ENCODE data around the gene RASGRP4. TPM values are rescaled to one million over a fixed set of nuclear protein-coding genes. Genes with fewer than 3 reads are reported as not detected.

RASGRP4 gene
- total and polyA plus RNA-seq, 4 donors = 0.54 to 9.8 (median 4.1) TPM

DNA sequence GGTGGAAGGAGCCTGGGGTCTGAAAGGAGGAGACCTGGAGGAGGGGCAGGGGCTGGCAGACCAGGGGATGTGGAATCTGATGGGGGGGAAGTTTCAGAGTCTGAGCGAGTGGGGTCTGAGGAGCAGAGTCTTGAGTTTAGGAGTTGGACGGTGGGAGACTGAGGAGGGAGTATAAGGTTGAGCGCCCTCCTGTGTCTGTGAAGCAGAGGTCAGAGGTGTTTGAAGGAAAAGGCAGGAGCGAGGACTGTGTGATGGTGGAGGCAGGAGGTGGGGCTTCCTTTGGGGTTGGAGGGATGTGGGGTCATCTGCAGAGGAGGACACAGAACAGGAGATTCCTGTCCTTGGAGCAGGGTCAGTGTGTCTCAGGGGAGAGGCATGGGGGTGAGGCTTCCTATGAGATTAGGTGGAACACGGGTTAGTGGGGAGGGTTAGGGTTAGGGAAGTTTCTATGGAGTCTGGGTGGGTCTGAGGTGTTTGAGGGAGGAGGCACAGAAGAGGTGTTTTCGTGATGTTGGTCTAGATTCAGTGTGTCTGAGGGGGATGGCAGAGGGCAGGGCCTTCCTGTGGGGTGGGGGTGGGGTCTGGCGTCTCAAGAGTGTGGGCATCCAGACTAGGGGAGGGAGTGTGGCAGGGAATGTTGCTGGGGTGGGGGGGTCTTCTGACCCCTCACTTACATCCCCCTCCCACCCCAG is 15.8 kb upstream of the RASGRP4 start:
- 48 to 49% methylated on average over 7 of the region's 7 CpGs for WGBS, 2 donors
- no peaks in the 10 kb centered on the region for H3K9me3 ChIP-seq (ENCODE audit: control insufficient read depth, low read length)
- DNase-seq = no peak
- H3K4me3 ChIP-seq (ENCODE audit: low read length in 2 of 2) = no peak overlapping the region
- no peaks in the 10 kb centered on the region for H3K27me3 ChIP-seq (ENCODE audit: control insufficient read depth in 1 of 2, insufficient read depth in 2 of 2, low read length in 1 of 2)
- no peaks in the 10 kb centered on the region for H3K36me3 ChIP-seq (ENCODE audit: control insufficient read depth in 1 of 2, insufficient read depth in 2 of 2, low read length in 1 of 2)
- H3K4me1 ChIP-seq (ENCODE audit: control insufficient read depth in 1 of 2, insufficient read depth in 2 of 2, low read length in 2 of 2) = no peaks in the 10 kb centered on the region
- intact Hi-C loops (cut with DNase I) = no loop called here
- no peak overlapping the region for H3K27ac ChIP-seq (ENCODE audit: low read depth in 1 of 2, low read length in 2 of 2)
- ATAC-seq (ENCODE audit: low FRiP score) = no peak

DNA sequence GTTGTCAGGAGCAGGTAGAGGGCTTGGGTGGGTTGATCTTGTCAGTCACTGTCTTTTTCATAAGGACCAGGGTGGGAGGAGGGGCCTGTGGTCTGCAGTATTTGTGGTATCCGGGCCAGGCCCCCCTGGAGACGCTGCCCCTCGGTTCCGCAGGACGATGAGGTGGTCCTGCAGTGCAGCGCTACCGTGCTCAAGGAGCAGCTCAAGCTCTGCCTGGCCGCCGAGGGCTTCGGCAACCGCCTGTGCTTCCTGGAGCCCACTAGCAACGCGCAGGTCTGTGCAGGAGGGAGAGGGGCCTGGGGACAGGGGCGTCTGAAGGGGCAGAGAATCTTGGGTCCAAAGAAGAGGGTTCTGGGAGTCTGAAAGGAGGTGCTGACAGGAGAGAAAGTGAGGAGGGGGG is 14.6 kb upstream of the RASGRP4 start:
- DNase-seq = no peak
- no peak overlapping the region for H3K27ac ChIP-seq (ENCODE audit: low read depth in 1 of 2, low read length in 2 of 2)
- WGBS, 2 donors = 72 to 75% methylated on average over 14 of the region's 14 CpGs
- ATAC-seq (ENCODE audit: low FRiP score) = no peak
- H3K4me1 ChIP-seq (ENCODE audit: control insufficient read depth in 1 of 2, insufficient read depth in 2 of 2, low read length in 2 of 2) = no peaks in the 10 kb centered on the region
- H3K27me3 ChIP-seq (ENCODE audit: control insufficient read depth in 1 of 2, insufficient read depth in 2 of 2, low read length in 1 of 2) = no peaks in the 10 kb centered on the region
- no peaks in the 10 kb centered on the region for H3K36me3 ChIP-seq (ENCODE audit: control insufficient read depth in 1 of 2, insufficient read depth in 2 of 2, low read length in 1 of 2)
- intact Hi-C loops (cut with DNase I) = no loop called here
- H3K9me3 ChIP-seq (ENCODE audit: control insufficient read depth, low read length) = no peaks in the 10 kb centered on the region
- no peak overlapping the region for H3K4me3 ChIP-seq (ENCODE audit: low read length in 2 of 2)

DNA sequence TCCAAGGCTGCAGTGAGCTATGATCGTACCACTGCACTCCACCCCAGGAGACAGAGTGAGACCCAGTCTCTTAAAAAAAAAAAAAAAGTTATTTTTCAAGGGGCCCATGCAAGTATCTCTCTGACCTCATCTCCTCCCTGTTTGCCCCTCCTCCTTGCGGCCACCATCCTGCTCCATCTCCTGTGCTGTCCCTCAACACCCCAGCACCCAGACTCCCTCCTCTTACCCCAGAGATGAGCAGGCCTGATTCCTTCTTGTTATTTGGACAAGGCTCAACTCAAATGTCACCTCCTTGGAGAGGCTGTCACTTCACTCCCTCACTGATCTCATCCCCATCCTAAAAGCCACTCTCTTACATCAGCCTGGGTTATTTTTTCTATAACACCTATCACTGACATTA is 11.9 kb upstream of the RASGRP4 start:
- Histone ChIP-seq H3K27ac (ENCODE audit: low read depth in 1 of 2, low read length in 2 of 2) (no peak overlapping the region), H3K9me3 (ENCODE audit: control insufficient read depth, low read length) (no peaks in the 10 kb centered on the region), H3K27me3 (ENCODE audit: control insufficient read depth in 1 of 2, insufficient read depth in 2 of 2, low read length in 1 of 2) (no peaks in the 10 kb centered on the region), H3K4me1 (ENCODE audit: control insufficient read depth in 1 of 2, insufficient read depth in 2 of 2, low read length in 2 of 2) (no peaks in the 10 kb centered on the region), H3K36me3 (ENCODE audit: control insufficient read depth in 1 of 2, insufficient read depth in 2 of 2, low read length in 1 of 2) (no peaks in the 10 kb centered on the region), H3K4me3 (ENCODE audit: low read length in 2 of 2) (no peak overlapping the region)
- intact Hi-C loops (cut with DNase I) = no loop called here
- ATAC-seq (ENCODE audit: low FRiP score) (no peak), DNase-seq (no peak)
- WGBS, 2 donors = 75 to 82% methylated on average over 2 of the region's 2 CpGs

DNA sequence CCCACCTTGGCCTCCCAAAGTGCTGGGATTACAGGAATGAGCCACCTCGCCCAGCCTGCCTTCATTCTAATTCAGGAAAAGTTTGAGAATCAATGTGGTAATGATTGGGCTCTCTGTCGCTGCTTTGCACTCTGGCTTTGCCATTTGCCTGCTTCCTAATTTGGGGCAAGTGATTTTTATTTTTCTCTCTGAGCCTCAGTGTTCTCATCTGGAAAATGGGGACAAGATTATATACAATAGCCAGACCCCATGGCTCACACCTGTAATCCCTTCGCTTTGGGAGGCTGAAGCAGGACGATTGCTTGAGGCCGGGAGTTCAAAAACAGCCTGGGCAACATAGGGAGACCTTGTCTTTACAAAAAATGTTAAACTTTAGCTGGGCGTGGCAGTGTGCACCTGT is 11.3 kb upstream of the RASGRP4 start:
- no peak for DNase-seq
- Histone ChIP-seq H3K36me3 (ENCODE audit: control insufficient read depth in 1 of 2, insufficient read depth in 2 of 2, low read length in 1 of 2) (no peaks in the 10 kb centered on the region), H3K9me3 (ENCODE audit: control insufficient read depth, low read length) (no peaks in the 10 kb centered on the region), H3K27ac (ENCODE audit: low read depth in 1 of 2, low read length in 2 of 2) (no peak overlapping the region), H3K27me3 (ENCODE audit: control insufficient read depth in 1 of 2, insufficient read depth in 2 of 2, low read length in 1 of 2) (no peaks in the 10 kb centered on the region), H3K4me3 (ENCODE audit: low read length in 2 of 2) (no peak overlapping the region), H3K4me1 (ENCODE audit: control insufficient read depth in 1 of 2, insufficient read depth in 2 of 2, low read length in 2 of 2) (no peaks in the 10 kb centered on the region)
- ATAC-seq (ENCODE audit: low FRiP score) = no peak
- intact Hi-C loops (cut with DNase I) = no loop called here
- WGBS, 2 donors = 89 to 92% methylated on average over 6 of the region's 6 CpGs

DNA sequence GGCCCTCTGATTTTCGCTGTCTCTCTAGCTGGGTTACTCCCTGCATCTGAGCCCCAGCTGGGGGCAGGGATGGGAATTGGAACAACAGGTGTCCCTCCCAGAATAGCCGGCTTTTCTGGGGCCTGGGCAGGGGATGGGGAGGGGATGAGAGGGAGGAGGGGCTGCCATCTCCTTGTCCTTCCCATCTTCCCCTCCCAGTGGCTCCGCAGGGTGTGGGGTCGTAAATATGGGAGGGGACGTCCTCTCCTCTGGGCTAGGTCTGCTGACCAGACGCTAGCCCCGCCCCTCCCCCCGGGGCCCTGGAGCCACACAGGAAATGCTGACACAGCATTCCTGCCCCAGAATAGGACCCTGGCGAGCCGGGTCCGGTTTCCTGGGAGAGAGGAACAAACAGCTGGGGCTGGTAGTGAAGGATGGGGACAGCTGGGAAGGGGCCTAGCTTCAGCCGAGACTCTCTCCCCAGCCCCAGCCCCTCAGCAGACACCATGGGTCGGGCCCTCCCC is 8.6 kb upstream of the RASGRP4 start:
- DNase-seq (peak in 1 of 2 donors; percentile 64), ATAC-seq (ENCODE audit: low FRiP score) (peak; percentile 50)
- intact Hi-C loops (cut with DNase I) = no loop called here
- Histone ChIP-seq H3K9me3 (ENCODE audit: control insufficient read depth, low read length) (no peaks in the 10 kb centered on the region), H3K4me1 (ENCODE audit: control insufficient read depth in 1 of 2, insufficient read depth in 2 of 2, low read length in 2 of 2) (no peaks in the 10 kb centered on the region), H3K27me3 (ENCODE audit: control insufficient read depth in 1 of 2, insufficient read depth in 2 of 2, low read length in 1 of 2) (no peaks in the 10 kb centered on the region), H3K27ac (ENCODE audit: low read depth in 1 of 2, low read length in 2 of 2) (no peak overlapping the region), H3K4me3 (ENCODE audit: low read length in 2 of 2) (no peak overlapping the region), H3K36me3 (ENCODE audit: control insufficient read depth in 1 of 2, insufficient read depth in 2 of 2, low read length in 1 of 2) (no peaks in the 10 kb centered on the region)
- 6 to 8% methylated on average over 13 of the region's 13 CpGs for WGBS, 2 donors

DNA sequence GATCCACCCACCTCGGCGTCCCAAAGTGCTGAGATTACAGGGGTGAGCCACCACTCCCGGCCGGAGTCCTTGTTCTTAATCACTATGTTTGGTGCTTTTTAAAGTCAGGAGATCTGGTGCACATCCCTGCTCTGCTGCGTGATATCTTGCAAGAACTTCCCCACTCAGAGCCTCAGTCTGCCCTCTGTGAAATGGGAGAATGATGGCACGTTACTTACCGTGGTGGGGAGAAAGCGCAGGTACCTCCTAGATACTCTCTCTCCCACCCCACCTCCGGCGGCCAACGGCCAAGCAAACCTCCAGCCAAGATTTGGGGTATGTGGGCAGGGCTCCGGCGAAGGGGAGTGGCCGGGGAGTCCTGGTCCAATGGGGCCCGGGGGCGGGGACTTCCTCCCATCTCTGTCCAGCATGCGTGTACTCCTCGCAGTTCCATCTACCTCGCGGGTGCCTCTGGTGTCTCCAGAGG is 7.3 kb upstream of the RASGRP4 start, which contains the start of gene RYR1:
RYR1 (plus strand) TSS at position 424 of the 466 bp plus-strand sequence. CDS start 139 bp downstream, outside the sequence.
- no peaks in the 10 kb centered on the region for H3K9me3 ChIP-seq (ENCODE audit: control insufficient read depth, low read length)
- H3K27me3 ChIP-seq (ENCODE audit: control insufficient read depth in 1 of 2, insufficient read depth in 2 of 2, low read length in 1 of 2) = no peaks in the 10 kb centered on the region
- 10 to 14% methylated on average over 20 of the region's 20 CpGs for WGBS, 2 donors
- no peak within 1 kb of the TSS for H3K4me3 ChIP-seq (ENCODE audit: low read length in 2 of 2)
- no peaks in the 10 kb centered on the region for H3K4me1 ChIP-seq (ENCODE audit: control insufficient read depth in 1 of 2, insufficient read depth in 2 of 2, low read length in 2 of 2)
- H3K27ac ChIP-seq (ENCODE audit: low read depth in 1 of 2, low read length in 2 of 2) = no peak within 1 kb of the TSS
- DNase-seq (peak; percentile 81 to 86), ATAC-seq (ENCODE audit: low FRiP score) (peak; percentile 62)
- intact Hi-C loops (cut with DNase I) = no loop called here
- no peaks in the 10 kb centered on the region for H3K36me3 ChIP-seq (ENCODE audit: control insufficient read depth in 1 of 2, insufficient read depth in 2 of 2, low read length in 1 of 2)

GRCh38 chr19:38430931-38431330 is 4.9 kb upstream of the RASGRP4 start:
- WGBS, 2 donors = 78 to 81% methylated on average over 7 of the region's 7 CpGs
- intact Hi-C loops (cut with DNase I) = no loop called here
- DNase-seq (no peak), ATAC-seq (ENCODE audit: low FRiP score) (no peak)
- H3K36me3 ChIP-seq (ENCODE audit: control insufficient read depth in 1 of 2, insufficient read depth in 2 of 2, low read length in 1 of 2) = no peaks in the 10 kb centered on the region
- no peaks in the 10 kb centered on the region for H3K27me3 ChIP-seq (ENCODE audit: control insufficient read depth in 1 of 2, insufficient read depth in 2 of 2, low read length in 1 of 2)
- no peak overlapping the region for H3K27ac ChIP-seq (ENCODE audit: low read depth in 1 of 2, low read length in 2 of 2)
- no peaks in the 10 kb centered on the region for H3K4me1 ChIP-seq (ENCODE audit: control insufficient read depth in 1 of 2, insufficient read depth in 2 of 2, low read length in 2 of 2)
- no peaks in the 10 kb centered on the region for H3K9me3 ChIP-seq (ENCODE audit: control insufficient read depth, low read length)
- H3K4me3 ChIP-seq (ENCODE audit: low read length in 2 of 2) = no peak overlapping the region

- Histone ChIP-seq H3K4me1 (ENCODE audit: control insufficient read depth in 1 of 2, insufficient read depth in 2 of 2, low read length in 2 of 2) (no peaks in the 10 kb centered on the region), H3K4me3 (ENCODE audit: low read length in 2 of 2) (no peak overlapping the region), H3K9me3 (ENCODE audit: control insufficient read depth, low read length) (no peaks in the 10 kb centered on the region), H3K27me3 (ENCODE audit: control insufficient read depth in 1 of 2, insufficient read depth in 2 of 2, low read length in 1 of 2) (no peaks in the 10 kb centered on the region), H3K27ac (ENCODE audit: low read depth in 1 of 2, low read length in 2 of 2) (no peak overlapping the region), H3K36me3 (ENCODE audit: control insufficient read depth in 1 of 2, insufficient read depth in 2 of 2, low read length in 1 of 2) (no peaks in the 10 kb centered on the region)
- ATAC-seq (ENCODE audit: low FRiP score) (no peak), DNase-seq (no peak)
- intact Hi-C loops (cut with DNase I) = no loop called here
- 66 to 81% methylated on average over 2 of the region's 2 CpGs for WGBS, 2 donors
Measured at GRCh38 chr19:38429811-38430156, 3.8 kb upstream of the RASGRP4 start.

DNA sequence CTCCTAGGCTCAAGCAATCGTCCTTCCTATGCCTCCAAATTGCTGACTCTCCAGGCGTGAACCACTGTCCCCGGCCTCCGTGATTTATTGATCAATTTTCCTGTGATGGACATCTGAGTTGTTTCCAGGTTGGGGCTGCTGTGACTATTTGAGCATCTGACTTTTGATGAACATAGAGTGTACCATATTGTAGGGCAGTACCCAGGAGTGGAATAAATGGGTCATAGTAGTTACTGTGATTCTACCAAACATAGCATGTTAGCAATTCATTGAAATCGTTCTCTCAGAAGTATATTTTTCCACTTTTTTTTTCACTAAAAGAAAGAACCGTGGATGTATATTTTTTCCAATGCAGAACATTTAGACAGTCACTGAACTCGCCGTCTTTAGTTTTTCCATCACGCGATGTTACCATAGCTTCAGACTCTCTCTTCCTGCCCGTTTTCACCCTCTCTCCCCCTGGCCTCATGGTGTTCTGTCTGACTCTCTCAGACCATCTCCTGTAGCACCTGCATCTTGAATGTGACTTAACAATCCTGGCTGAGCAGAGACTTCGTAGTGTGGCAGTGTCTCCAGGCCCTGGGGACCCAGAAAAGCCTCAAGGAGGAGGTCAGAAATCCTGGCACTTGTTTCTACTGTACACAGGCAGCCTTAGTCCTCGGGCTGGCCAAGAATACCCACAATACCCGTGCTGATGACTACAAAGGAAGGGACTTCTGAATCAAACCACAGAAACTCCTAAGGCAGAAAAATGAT is 3.2 kb upstream of the RASGRP4 start:
- Histone ChIP-seq H3K27ac (ENCODE audit: low read depth in 1 of 2, low read length in 2 of 2) (no peak overlapping the region), H3K4me3 (ENCODE audit: low read length in 2 of 2) (no peak overlapping the region), H3K36me3 (ENCODE audit: control insufficient read depth in 1 of 2, insufficient read depth in 2 of 2, low read length in 1 of 2) (no peaks in the 10 kb centered on the region), H3K27me3 (ENCODE audit: control insufficient read depth in 1 of 2, insufficient read depth in 2 of 2, low read length in 1 of 2) (no peaks in the 10 kb centered on the region), H3K9me3 (ENCODE audit: control insufficient read depth, low read length) (no peaks in the 10 kb centered on the region), H3K4me1 (ENCODE audit: control insufficient read depth in 1 of 2, insufficient read depth in 2 of 2, low read length in 2 of 2) (no peaks in the 10 kb centered on the region)
- intact Hi-C loops (cut with DNase I) = no loop called here
- ATAC-seq (ENCODE audit: low FRiP score) (no peak), DNase-seq (no peak)
- WGBS, 2 donors = 44 to 52% methylated on average over 14 of the region's 14 CpGs
